Inflammatory macrophage (primary cell): ENCODE measurements around the gene LEMD2.

Experiments used
- DNase-seq, 2 donors: peaks; one replicate each; pipeline ENCODE4 v3.0.0-alpha.2; 2020 to 2022

LEMD2 gene

DNA sequence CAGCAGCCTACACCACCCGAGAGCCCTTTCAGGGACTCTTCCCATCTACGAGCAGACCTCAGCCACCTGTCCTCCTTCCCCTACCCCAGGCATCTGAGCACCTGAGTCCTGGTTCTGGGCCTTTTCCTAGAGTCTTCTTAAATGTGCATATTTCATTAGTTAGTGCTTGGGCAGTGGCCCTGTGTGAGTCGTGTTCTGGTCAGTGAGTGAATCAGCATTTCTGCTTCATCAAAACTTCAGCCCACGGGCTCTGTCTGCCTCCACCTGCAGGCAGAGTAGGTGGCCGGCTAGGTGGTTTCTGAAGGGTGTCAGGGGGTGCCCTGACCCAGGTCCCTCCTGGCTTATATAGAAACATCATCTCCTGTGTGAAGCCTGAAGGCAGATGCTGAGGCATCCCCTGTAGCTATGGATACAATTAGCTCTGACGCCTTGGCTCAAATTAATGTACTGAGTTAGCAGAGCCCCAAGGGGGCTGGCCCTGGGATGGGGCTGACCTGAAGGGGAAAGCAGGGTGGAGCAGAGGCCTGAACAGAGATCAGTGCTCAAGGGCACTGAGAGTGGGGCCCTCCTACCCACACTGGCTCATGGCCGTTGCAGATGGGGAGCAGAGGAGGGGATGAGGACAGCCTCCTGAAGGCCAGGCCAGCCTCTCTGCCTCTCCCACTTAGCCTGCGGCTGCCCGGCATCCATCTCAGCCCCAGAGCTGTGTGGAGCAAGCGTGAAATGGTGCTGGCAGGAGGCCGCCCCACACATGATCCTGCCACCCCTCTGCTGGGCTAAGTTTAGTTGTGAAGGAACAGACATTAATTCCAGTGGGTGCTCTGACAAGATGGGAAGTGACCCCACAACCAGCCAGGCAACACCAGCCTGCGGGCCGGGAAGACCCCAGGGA, 55.9 kb downstream of the LEMD2 start:
- no peak for DNase-seq

DNA sequence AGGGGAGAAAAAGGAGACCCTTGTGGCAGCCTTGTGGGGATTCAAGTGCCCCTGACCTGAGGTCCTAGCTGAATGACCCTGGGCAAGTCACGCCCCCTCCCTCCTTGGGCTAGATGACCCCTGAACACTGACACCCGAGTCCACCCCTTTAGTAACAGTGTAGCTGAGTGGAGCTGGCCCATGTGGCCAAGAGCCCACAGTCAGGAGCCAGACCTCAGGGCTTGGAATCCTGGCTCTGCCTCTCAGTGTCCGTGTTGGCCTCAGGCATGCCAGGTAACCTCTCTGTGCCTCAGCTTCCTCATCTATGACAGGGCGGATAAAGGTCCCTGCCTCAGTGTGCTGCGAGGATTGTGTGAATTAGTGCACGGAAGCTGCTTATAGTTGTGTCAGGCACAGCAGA, 56.5 kb downstream of the LEMD2 start:
- DNase-seq: no peak

DNA sequence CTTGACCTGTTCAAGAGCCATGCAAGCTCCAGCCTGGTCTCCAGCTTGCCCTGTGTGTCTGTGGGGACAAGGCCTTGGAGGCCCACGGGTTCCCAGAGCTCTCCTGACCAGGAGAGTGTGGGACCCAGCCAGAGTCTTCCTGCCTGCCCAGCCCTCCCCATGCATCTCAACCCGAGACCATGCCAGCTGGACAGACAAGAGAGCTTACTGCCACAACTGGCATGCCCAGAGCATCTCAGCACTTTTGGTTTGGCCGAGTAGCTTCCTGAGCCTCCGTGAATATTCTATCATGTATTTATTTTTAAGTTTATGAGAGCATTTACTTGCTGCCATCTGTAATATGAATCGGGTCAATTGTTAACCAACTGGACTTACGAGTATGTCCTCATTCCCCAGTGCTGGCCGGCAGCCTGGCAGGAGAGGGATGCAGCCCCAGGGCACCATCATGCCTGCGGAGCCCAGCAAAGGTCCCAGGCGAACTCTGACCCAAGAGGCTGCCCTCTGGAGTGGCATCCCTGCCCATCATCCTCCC, 57.1 kb downstream of the LEMD2 start:
- DNase-seq: no peak

DNA sequence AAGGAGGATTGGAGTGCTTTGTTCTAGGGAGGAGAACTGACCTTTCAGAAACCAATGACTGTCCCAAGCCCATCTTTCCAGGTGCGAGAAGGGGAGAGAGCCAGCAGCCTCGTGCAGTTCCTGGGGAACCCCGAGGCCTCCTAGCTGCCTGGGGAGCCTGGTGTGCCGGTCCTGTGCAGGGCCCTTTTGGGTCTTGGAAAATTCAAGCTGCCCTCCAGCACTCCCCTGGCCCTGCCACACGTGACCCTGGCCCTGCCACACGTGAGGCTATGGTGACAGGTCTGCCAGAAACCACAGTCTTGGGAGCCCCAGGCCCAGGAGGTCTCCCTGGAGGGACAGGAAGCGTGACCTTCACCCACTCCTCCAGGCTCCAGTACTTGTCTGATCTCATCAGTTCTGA, 57.9 kb downstream of the LEMD2 start:
- no peak for DNase-seq

DNA sequence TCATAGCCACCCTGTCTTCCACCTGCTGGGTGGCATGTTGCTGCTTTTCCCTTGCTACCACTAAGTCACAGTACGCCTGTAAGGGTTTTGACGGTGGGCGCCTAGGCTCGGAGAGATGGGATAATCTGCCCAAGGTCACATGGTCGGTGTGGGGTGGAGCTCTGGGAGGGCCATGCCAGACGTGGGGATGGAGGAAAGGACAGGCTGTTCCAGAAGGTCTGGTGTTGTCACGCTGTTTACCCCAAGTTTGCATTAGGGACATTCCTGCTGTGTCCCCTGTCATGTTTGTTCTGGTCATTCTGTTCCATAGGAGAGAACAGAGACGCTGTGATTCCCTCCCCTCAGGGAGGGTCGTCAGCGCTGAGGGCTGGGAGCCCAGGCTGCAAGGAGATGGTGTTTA, 58.3 kb downstream of the LEMD2 start:
- no peak for DNase-seq

DNA sequence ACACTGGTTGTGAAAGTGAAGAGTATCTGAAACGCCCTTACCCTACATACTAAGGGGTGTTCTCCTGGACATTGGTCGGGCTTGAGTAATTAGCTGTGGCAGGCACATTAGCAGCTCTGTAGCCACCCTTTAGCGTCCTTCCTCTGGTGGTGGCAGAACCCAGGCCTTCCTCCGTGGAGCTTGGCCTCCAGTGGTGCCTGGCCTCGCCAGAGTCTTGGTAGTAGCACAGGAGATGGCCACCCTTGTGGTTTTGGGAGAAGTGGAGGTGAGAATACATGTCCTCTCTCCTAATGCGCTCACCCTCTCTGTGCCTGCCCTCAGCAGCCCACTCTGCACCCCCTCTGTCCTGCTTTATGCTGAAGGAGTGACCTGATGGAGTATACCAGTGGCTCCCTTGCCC, 59.9 kb downstream of the LEMD2 start:
- DNase-seq: no peak

DNA sequence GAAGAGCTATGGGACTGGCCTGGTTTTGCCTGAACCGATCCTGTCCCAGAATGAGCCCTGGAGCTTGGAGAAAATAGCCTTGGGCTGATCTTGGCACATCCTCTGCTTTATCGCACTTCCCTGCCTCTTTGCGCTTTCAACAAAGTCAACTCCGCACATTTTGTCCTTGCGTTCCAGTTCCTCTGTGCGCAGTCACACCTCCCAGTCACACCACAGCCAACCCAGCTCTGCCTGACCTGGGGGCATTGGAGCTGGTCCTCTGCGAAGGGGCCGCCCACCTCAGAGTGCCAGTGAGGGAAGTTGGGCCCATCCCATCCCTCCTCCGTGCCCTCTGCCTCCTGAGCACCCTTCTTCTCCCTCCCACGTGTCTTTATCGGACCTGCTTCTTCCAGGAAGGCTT, 60.5 kb downstream of the LEMD2 start:
- DNase-seq: no peak

DNA sequence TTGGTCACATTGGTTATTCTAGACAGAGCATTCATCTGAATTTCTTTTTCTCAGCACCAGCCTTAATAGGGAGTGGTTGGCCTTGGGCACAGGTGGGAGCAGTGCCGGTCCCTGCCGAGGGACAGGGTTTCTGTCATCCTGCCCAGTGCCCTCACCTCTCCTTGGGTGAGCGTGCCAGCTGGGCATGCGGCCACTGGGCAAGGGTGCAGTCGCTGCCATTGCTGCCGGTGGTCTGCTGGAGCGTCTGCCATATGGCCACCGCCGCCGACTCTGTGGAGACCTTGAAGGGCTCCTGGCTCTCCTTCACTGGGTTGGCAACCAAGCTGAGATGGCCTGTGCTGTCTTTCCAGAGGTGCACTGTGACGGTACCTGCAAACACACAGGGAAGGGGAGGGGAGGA, 61.0 kb downstream of the LEMD2 start:
- no peak for DNase-seq

DNA sequence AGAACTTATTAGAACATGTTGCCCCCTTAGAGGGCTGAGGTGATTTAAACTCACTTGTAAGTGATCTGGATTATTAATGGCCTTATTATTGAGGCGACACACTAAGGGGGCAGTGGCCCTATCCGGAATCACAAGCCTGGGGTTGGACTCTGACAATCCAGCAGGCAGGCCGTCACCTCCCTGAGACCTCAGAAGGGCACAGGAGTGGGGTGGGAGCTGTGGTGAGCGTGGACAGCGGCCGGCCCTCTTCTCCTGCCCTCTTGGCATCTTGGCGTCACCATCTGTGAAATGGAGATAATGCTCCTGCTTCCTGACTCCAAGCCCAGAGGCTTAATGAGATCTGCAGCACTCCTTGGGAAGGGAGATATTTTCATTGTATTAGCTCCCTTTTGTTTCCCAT, 61.8 kb downstream of the LEMD2 start:
- DNase-seq: no peak

DNA sequence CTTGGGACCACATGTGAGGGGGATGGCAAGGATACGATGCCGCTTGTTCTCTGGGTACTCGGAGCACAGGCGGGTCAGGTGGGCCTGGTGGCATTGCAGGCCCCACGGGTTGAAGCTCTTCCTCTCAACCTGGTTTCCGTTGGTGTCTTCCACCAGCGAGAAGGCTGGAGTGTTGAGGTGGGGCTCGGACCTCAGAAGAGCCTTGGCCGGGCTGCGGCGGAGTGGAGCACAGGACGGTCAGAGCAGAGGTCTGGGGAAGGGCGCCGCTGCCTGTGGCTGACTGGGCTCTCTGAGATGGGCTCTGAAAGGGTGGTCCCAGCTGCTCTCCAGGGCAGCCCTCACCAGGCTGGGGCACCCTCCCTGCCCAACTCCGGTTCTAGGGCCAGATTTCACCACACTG, 62.2 kb downstream of the LEMD2 start:
- no peak for DNase-seq

DNA sequence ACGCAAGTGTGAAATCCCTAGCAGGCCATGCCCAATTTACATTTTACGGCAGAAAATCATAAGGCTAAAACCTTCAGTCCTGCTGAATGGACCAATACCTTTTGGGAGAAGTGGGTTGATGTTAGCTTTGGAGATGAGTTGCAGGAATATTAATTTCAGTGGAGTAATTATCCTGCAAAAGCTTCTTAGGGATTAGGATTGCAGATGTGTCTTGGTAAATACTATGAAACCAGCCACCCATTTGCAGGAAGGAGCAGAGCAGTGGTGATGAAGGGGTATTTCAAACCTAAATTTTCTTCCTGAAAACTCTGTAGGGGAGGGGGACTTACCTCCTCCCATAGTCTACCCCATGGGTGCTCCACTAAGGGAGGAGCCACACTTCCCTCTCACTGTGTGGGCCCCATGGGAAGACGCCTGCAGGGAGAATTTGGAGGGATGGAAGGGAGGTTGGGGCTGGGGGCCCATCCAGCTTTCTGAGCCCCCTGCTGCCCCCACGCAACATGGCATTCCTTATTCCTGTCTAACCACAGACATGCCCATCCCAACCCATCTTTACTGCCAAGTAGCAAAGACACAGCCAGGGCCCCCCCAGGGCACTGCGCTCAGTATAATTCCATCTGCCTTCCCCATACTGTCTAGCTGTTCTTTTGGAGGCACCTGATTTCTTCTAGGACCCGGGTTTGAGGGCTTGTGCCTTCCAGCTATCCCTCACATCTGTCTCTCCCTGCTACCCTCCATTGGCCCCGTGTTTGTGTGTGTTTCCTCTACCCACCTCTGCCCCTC, 62.8 kb downstream of the LEMD2 start:
- DNase-seq: no peak

DNA sequence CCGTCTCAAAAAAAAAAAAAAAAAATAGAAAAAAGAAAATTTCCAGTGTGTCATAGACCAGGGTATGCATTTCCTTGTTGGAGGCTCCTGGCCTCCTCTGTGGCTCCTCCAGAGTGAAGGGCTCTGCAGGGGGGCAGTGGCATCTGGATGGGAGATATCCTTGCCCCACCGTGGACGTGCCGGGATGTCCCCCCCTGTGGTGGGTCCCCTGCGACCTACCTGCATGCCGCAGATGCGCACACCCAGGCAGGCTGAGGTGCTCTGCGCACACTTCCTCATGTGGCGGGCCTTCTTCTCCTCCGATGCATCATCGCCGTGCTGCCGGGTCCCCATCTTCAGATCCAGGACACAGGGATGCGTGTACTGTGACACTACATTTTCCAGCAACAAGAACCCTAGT, 63.7 kb downstream of the LEMD2 start:
- DNase-seq: no peak

DNA sequence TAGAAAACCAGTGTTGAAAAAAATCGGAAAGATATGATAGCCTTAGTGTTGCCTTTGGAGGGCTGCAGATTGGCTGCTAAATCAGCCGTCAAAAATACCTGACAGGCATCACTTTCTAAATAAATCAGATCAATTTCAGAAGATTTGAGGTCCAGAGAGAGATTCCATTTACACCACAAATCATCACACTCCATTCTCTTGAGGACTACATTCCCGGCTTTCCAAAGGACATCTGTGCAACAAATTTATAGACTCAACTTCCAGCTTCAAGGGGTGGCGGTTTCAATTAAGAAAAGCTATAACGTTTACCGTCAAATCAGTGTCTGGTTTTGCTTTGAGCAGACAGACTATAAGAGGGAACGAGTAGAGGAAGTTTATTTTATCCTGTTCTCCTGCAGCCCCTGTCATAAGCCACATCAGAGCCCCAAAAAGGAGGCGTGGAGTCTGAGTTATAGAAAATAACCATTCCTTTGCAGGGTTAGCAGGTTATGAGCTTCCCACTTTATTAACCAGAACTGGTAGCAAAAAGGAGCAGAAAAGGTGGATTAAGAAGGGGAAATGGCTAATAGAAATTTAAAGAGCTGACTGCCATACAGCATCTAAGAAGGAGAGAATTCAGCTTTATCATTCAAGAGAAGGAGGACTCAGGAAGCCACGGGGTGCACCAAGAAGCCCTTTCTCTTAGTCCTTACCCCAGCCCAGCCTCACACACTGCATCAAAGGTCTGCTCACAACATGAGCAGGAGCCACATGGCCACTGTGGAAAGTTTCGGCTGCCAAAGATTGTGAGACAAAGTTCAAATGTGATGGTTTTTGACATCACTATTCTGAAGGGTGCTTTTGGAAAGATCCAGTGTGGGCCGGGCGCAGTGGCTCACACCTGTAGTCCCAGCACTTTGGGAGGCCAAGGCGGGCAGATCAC, 64.6 kb downstream of the LEMD2 start:
- no peak for DNase-seq

DNA sequence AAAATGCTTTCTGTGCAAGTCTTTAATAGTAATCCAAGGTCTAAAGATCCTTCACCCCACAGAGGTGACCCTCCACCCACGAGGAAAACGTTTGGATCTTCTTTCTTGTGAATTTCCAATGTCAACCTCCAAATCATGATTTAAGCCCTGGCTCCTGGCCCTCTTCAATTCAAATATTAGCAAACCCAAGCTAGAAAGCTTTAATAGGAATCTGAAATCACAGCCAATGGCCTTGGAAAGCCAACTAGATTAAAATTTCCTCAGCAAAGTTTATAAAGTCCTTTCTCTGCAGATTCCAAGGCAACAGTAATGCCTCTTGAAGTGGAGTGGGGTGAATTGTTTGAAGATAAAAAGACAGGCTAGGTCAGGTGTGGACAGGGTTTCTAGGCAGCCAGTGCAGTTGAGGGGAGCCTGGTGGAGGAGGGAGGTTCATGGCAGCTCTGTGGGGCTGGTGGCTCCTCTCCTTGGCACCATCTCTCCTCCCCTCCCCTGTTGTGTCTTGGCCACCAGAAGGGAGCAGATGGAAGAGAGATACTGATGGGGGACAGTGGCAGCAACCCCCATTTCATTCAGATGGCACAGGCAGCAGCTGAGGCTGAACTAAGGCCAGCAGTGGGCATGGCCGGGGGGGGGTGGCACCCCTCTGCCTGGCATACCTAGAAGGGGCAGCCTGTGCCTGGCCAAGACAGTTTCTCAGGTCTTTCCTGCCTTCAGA, 65.4 kb downstream of the LEMD2 start:
- no peak for DNase-seq

DNA sequence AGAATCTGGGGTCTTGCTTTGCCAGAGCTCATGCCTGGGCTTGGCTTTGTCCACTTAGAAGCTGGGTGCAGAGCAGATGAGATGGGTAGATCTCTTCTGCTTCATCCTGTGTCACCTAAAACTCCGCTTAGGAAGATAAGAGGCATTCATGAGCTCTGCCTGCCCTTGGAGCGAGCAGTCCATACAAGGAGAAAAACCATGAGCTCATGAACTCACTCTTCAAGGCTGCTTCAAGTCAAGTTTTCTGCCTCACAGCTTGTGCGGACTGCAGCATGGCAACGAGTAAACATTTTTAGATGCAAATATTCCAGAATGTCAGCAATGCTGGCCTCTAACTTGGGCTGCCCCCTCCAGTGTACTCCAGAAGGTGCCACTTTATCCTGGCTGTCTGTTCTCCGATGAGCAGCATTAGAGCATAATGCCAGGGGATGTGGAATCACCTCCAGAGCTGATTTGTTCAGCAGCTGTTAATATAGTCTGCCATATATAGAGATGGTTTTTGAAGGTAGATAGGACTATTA, 66.8 kb downstream of the LEMD2 start:
- no peak for DNase-seq

DNA sequence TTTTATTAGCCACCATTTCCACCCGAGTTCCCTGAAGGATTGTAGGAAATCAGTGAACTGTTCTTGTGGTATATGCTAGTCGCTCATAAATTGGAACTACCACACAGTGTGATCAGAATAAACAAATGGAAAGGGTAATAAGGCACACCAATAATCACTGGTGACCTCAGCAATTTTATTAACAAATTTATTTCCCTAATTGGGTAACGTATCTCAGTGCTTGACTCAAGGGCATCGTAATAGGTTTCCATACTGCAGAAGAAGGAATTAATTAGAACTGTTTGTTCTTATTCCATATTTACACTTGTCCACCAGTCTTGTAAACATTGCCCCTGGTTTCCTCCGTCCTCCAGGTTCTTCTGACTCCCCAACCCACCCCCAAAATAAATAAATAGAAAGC, 67.4 kb downstream of the LEMD2 start:
- DNase-seq: no peak
